Keratinocyte (primary cell): Measurements from ENCODE around the gene FOXD4L6.
"Not testable (repeated sequence)": the region's sequence is repeated elsewhere in the genome, so short reads cannot be mapped to it uniquely, and the experiment has no call there.

Experiments used
- EZH2 ChIP-seq: IDR thresholded peaks from one replicate; pipeline ENCODE4 v1.6.1; 2012; ENCODE audit warnings: inconsistent platforms, mild to moderate bottlenecking, low read length, moderate library complexity
- TF ChIP-seq, protein P1 (sequence below), 3 experiments: IDR thresholded peaks in 1 of 3; conservative IDR thresholded peaks in 1 of 3; optimal IDR thresholded peaks in 1 of 3; 2 replicates in 2 of 3; 3 replicates in 1 of 3; pipeline versions ENCODE3 to v1.5.1; 2011; ENCODE audit warnings: low read length in 3 of 3, mild to moderate bottlenecking in 3 of 3, moderate library complexity in 2 of 3, control low read depth in 1 of 3, inconsistent platforms in 1 of 3; ENCODE audit not compliant: insufficient read depth in 2 of 3; ENCODE audit errors: extremely low read depth in 1 of 3

DNA sequence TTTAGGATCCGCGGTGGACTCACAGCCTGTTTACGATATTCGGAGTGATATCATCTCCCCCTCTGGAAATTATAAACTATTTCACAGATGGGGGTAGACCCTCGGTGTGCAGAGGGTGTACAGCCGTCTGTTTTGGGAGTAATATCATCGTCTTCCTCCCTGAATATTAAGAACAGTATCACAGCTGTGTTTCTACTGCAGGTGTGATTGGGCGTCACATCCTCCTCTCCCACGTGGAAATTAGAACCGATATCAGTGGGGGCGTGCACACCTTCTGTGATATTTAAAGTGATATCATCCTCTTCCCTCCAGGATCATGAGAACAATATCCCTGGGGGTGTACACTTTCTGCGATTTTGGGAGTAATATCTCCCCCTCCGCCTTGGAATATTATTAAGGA lies 19.2 kb downstream of the FOXD4L6 start:
- TF ChIP-seq EZH2: not testable (repeated sequence)
- TF ChIP-seq, protein P1, sequence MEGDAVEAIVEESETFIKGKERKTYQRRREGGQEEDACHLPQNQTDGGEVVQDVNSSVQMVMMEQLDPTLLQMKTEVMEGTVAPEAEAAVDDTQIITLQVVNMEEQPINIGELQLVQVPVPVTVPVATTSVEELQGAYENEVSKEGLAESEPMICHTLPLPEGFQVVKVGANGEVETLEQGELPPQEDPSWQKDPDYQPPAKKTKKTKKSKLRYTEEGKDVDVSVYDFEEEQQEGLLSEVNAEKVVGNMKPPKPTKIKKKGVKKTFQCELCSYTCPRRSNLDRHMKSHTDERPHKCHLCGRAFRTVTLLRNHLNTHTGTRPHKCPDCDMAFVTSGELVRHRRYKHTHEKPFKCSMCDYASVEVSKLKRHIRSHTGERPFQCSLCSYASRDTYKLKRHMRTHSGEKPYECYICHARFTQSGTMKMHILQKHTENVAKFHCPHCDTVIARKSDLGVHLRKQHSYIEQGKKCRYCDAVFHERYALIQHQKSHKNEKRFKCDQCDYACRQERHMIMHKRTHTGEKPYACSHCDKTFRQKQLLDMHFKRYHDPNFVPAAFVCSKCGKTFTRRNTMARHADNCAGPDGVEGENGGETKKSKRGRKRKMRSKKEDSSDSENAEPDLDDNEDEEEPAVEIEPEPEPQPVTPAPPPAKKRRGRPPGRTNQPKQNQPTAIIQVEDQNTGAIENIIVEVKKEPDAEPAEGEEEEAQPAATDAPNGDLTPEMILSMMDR (optimal IDR thresholded peaks at IDR 0.05 in 1 of 3, IDR thresholded peaks at IDR 0.05 in 1 of 3, conservative IDR thresholded peaks at IDR 0.05 in 1 of 3; ENCODE audit: extremely low read depth in 1 of 3, insufficient read depth in 2 of 3, low read length in 3 of 3): not testable (repeated sequence)
